GM23338 (cell line): ENCODE results near the gene USP3. TPM values are rescaled to one million over a fixed set of nuclear protein-coding genes. Genes with fewer than 3 reads are reported as not detected.
A peak's percentile ranks its signal among the peaks of the same experiment; 100 is the strongest.

Experiments used
- ATAC-seq: fragments of 200-7000 bp; cut with Tn5 transposase; 3 replicates; pipeline ENCODE4 v1.9.1; 2020
- DNase-seq: peaks from one replicate; pipeline ENCODE4 v3.0.0-alpha.2; 2015; ENCODE audit warnings: low spot score
- H2AFZ ChIP-seq: fragments of 200-600 bp; sonication (generic); 2 replicates; pipeline ENCODE4 v1.8.0; 2016; ENCODE audit warnings: antibody characterized with exemption, mild to moderate bottlenecking, moderate library complexity
- H3F3A ChIP-seq: fragments of 200-600 bp; sonication (generic); replicated peaks from 2 replicates; pipeline ENCODE4 v1.8.0; 2017; ENCODE audit warnings: antibody characterized with exemption, mixed run types, low read depth
- H3K27ac ChIP-seq: fragments of 200-600 bp; sonication (generic); 2 replicates; pipeline ENCODE4 v1.6.1; 2016; ENCODE audit warnings: low read depth
- H3K27me3 ChIP-seq: fragments of 200-600 bp; sonication (generic); 2 replicates; pipeline ENCODE4 v1.8.0; 2016; ENCODE audit warnings: mild to moderate bottlenecking, mixed run types, moderate library complexity; ENCODE audit not compliant: insufficient read depth
- H3K36me3 ChIP-seq: fragments of 200-600 bp; sonication (generic); 2 replicates; pipeline ENCODE4 v1.8.0; 2016; ENCODE audit warnings: mild to moderate bottlenecking; ENCODE audit not compliant: insufficient read depth
- H3K4me1 ChIP-seq: fragments of 200-600 bp; sonication (generic); 2 replicates; pipeline ENCODE4 v1.8.0; 2016; ENCODE audit warnings: mild to moderate bottlenecking, moderate library complexity; ENCODE audit not compliant: insufficient read depth
- H3K4me2 ChIP-seq: fragments of 200-600 bp; sonication (generic); 2 replicates; pipeline ENCODE4 v1.7.1; 2017; ENCODE audit warnings: mixed run types
- H3K4me3 ChIP-seq: fragments of 200-600 bp; sonication (generic); 2 replicates; pipeline ENCODE4 v1.6.1; 2016; ENCODE audit warnings: mixed run types
- H3K79me2 ChIP-seq: fragments of 200-600 bp; sonication (generic); replicated peaks from 2 replicates; pipeline ENCODE4 v1.8.0; 2017; ENCODE audit warnings: mild to moderate bottlenecking; ENCODE audit not compliant: insufficient read depth
- H3K9me2 ChIP-seq: fragments of 200-600 bp; sonication (generic); 2 replicates; pipeline ENCODE4 v1.8.0; 2017; ENCODE audit not compliant: insufficient read depth
- H4K20me1 ChIP-seq: fragments of 200-600 bp; sonication (generic); replicated peaks from 2 replicates; pipeline ENCODE4 v1.8.0; 2017; ENCODE audit warnings: mild to moderate bottlenecking; ENCODE audit not compliant: insufficient read depth
- H3K27ac Mint-ChIP-seq: 2 replicates; pipeline ENCODE4 v1.8.0; 2020; ENCODE audit warnings: inconsistent platforms, mild to moderate bottlenecking, moderate library complexity, mixed read lengths
- H3K27me3 Mint-ChIP-seq: 3 replicates; pipeline ENCODE4 v1.8.0; 2022; ENCODE audit warnings: low read depth, mild to moderate bottlenecking, moderate library complexity, mixed read lengths, inconsistent platforms; ENCODE audit not compliant: insufficient read depth, poor library complexity
- H3K36me3 Mint-ChIP-seq: 3 replicates; pipeline ENCODE4 v1.8.0; 2021; ENCODE audit warnings: low read depth, mild to moderate bottlenecking, inconsistent platforms, moderate library complexity, mixed read lengths
- H3K4me1 Mint-ChIP-seq: 3 replicates; pipeline ENCODE4 v1.8.0; 2020; ENCODE audit warnings: mild to moderate bottlenecking, inconsistent platforms, mixed read lengths
- H3K4me3 Mint-ChIP-seq: 3 replicates; pipeline ENCODE4 v1.8.0; 2021; ENCODE audit warnings: moderate library complexity, mild to moderate bottlenecking, inconsistent platforms, mixed read lengths
- H3K9me3 Mint-ChIP-seq: 3 replicates; pipeline ENCODE4 v1.8.0; 2020; ENCODE audit warnings: moderate library complexity, mild to moderate bottlenecking, inconsistent platforms, mixed read lengths
- CREB1 ChIP-seq: fragments of 250-450 bp; sonication (Bioruptor Pico); IDR thresholded peaks from 2 replicates; pipeline ENCODE4 v1.5.0; 2020; ENCODE audit warnings: low read depth, mild to moderate bottlenecking, moderate library complexity
- CTCF ChIP-seq, 2 experiments: fragments of 200-600 bp in 1 of 2; sonication (generic) in 1 of 2; conservative IDR thresholded peaks; 2 replicates each; pipeline versions ENCODE4 v1.5.1 to v1.6.1; 2016 to 2017; ENCODE audit warnings: antibody characterized with exemption in 2 of 2, low read depth in 2 of 2, mild to moderate bottlenecking in 2 of 2, moderate library complexity in 1 of 2
- EZH2 ChIP-seq: fragments of 200-600 bp; sonication (generic); IDR thresholded peaks from one replicate; pipeline ENCODE4 v1.8.0; 2017; ENCODE audit warnings: antibody characterized with exemption, mild to moderate bottlenecking, low read depth; ENCODE audit not compliant: unreplicated experiment
- NANOG ChIP-seq: IDR thresholded peaks from 2 replicates; pipeline ENCODE4 v1.6.1; 2016; ENCODE audit warnings: antibody characterized with exemption, borderline replicate concordance
- POLR2AphosphoS5 ChIP-seq: IDR thresholded peaks from 2 replicates; pipeline ENCODE4 v1.6.1; 2016; ENCODE audit warnings: antibody characterized with exemption, low read depth
- ZNF462 ChIP-seq: fragments of 250-450 bp; sonication (Bioruptor Pico); IDR thresholded peaks from 2 replicates; pipeline ENCODE4 v1.5.0; 2020; ENCODE audit warnings: mild to moderate bottlenecking, moderate library complexity
- polyA plus RNA-seq: library from polyadenylated mRNA; unstranded; fragments of >200 nt; fragmentation: Nextera tagmentation; extraction: Ambion mirVana; gene quantifications from 2 replicates; pipeline ENCODE4 v1.2.1, GENCODE V29; 2016
- total RNA-seq: library from RNA; depleted of rRNA; stranded (reverse); fragments of >200 nt; shearing (Covaris generic); gene quantifications from 2 replicates; pipeline ENCODE4 v1.2.3, GENCODE V29; 2014

The USP3 gene
- total and polyA plus RNA-seq, 2 experiments from 2014 or later = 9.7 to 9.9 TPM

- H4K20me1 ChIP-seq = no peaks in the 10 kb centered on the region
- no peak overlapping the region for H3K4me2 ChIP-seq
- H3K36me3 ChIP-seq = peaks cover 8% of the 10 kb centered on the region; the same call in 1 of the 2 replicates
- peak; percentile 95 for ATAC-seq
- H3K27me3 ChIP-seq = no peaks in the 10 kb centered on the region
- no peak overlapping the region for H3K27ac ChIP-seq
- 0 out of 3 replicates have a peak, but pooled peaks cover 3% of the 10 kb centered on the region for H3K36me3 Mint-ChIP-seq
- no peaks in the 10 kb centered on the region for H3K4me1 ChIP-seq
- peaks cover 2% of the 10 kb centered on the region for H3K27me3 Mint-ChIP-seq
- DNase-seq = peak; percentile 91
- H3F3A ChIP-seq = no peaks in the 10 kb centered on the region
- H3K79me2 ChIP-seq = no peaks in the 10 kb centered on the region
- peak overlapping the region; percentile 56 for H3K27ac Mint-ChIP-seq
- H3K4me3 Mint-ChIP-seq = no peak overlapping the region
- TF ChIP-seq EZH2 (no peak), CTCF (conservative IDR thresholded peaks at IDR 0.05; ENCODE audit: low read depth in 2 of 2) (peak; percentile 73 to 93), NANOG (no peak), CREB1 (CRISPR knock-in tag) (peak; percentile 61), POLR2AphosphoS5 (no peak), ZNF462 (CRISPR knock-in tag) (no peak)
- H3K9me2 ChIP-seq = no peaks in the 10 kb centered on the region
- H3K4me3 ChIP-seq = no peak overlapping the region
- no peak overlapping the region for H2AFZ ChIP-seq
- no peaks in the 10 kb centered on the region for H3K9me3 Mint-ChIP-seq
- H3K4me1 Mint-ChIP-seq = peaks cover 8% of the 10 kb centered on the region
These were observed 105.9 kb downstream of the USP3 start for GRCh38 chr15:63610209-63610841.
